PFSK-1 (cell line): ENCODE measurements around the gene PAFAH2.

ENCODE experiments used
- FOXP2 ChIP-seq: optimal IDR thresholded peaks from 2 replicates; pipeline ENCODE3; 2011; ENCODE audit warnings: borderline replicate concordance, control low read depth, inconsistent platforms; ENCODE audit not compliant: insufficient read depth; ENCODE audit errors: extremely low read length, extremely low read depth
- POLR2AphosphoS5 ChIP-seq: IDR thresholded peaks from 2 replicates; pipeline ENCODE4 v1.6.1; 2012; ENCODE audit warnings: low read depth, mild to moderate bottlenecking, control low read depth, low read length, moderate library complexity
- REST ChIP-seq, 2 experiments: IDR thresholded peaks; 2 replicates each; pipeline versions ENCODE4 v1.6.1 to v1.8.0; 2011 to 2012; ENCODE audit warnings: low read depth in 2 of 2, low read length in 2 of 2, control low read depth in 1 of 2, inconsistent platforms in 1 of 2, mild to moderate bottlenecking in 1 of 2, moderate library complexity in 1 of 2; ENCODE audit not compliant: insufficient read depth in 1 of 2
- SIN3A ChIP-seq: IDR thresholded peaks from 2 replicates; pipeline ENCODE4 v1.6.1; 2012; ENCODE audit warnings: mild to moderate bottlenecking, low read length, moderate library complexity, borderline replicate concordance; ENCODE audit not compliant: insufficient read depth
- TAF1 ChIP-seq: IDR thresholded peaks from 2 replicates; pipeline ENCODE4 v1.6.1; 2012; ENCODE audit warnings: low read length, control low read depth, borderline replicate concordance; ENCODE audit not compliant: insufficient read depth

Gene PAFAH2

GRCh38 chr1:26037904-26038303 lies 40.0 kb upstream of the PAFAH2 start:
- TF ChIP-seq REST (IDR thresholded peaks at IDR 0.05; ENCODE audit: insufficient read depth in 1 of 2, low read depth in 2 of 2, low read length in 2 of 2) (no peak), SIN3A (no peak), TAF1 (no peak), POLR2AphosphoS5 (no peak), FOXP2 (no peak)

- no peak for TF ChIP-seq SIN3A
- TF ChIP-seq REST (IDR thresholded peaks at IDR 0.05; ENCODE audit: insufficient read depth in 1 of 2, low read depth in 2 of 2, low read length in 2 of 2) = no peak
These were observed 39.0 kb upstream of the PAFAH2 start for GRCh38 chr1:26036756-26037281.

GRCh38 chr1:26035959-26036755 lies 38.3 kb upstream of the PAFAH2 start:
- TF ChIP-seq SIN3A = no peak
- peak; percentile 62 for TF ChIP-seq FOXP2
- no peak for TF ChIP-seq POLR2AphosphoS5

- TF ChIP-seq REST (IDR thresholded peaks at IDR 0.05; ENCODE audit: insufficient read depth in 1 of 2, low read depth in 2 of 2, low read length in 2 of 2) (no peak), SIN3A (no peak), TAF1 (no peak), POLR2AphosphoS5 (no peak), FOXP2 (no peak)
These were observed 37.5 kb upstream of the PAFAH2 start for GRCh38 chr1:26035203-26035958.

- TF ChIP-seq TAF1 = no peak
- no peak for TF ChIP-seq SIN3A
- TF ChIP-seq REST (IDR thresholded peaks at IDR 0.05; ENCODE audit: insufficient read depth in 1 of 2, low read depth in 2 of 2, low read length in 2 of 2) = no peak
- no peak for TF ChIP-seq FOXP2
- no peak for TF ChIP-seq POLR2AphosphoS5
These were observed 36.8 kb upstream of the PAFAH2 start for GRCh38 chr1:26034504-26035202.
